ENCODE data around the gene SPON1.

Gene SPON1

GRCh38 chr11:14229472-14229871 is 266.9 kb downstream of the SPON1 start:
- no peak for DNase-seq (ENCODE audit: insufficient read length, low spot score)
- no peak for FAIRE-seq
- no peak for TF ChIP-seq CTCF (IDR thresholded peaks at IDR 0.05; ENCODE audit: insufficient read depth, missing control alignments)

GRCh38 chr11:14230407-14230806 is 267.9 kb downstream of the SPON1 start:
- DNase-seq (ENCODE audit: insufficient read length, low spot score) (no peak), FAIRE-seq (no peak)
- no peak for TF ChIP-seq CTCF (IDR thresholded peaks at IDR 0.05; ENCODE audit: insufficient read depth, missing control alignments)

GRCh38 chr11:14232652-14233051 is 270.1 kb downstream of the SPON1 start:
- peak; percentile 20 for TF ChIP-seq CTCF (IDR thresholded peaks at IDR 0.05; ENCODE audit: insufficient read depth, missing control alignments)
- DNase-seq (ENCODE audit: insufficient read length, low spot score) (no peak), FAIRE-seq (no peak)

GRCh38 chr11:14234446-14234845 is 271.9 kb downstream of the SPON1 start:
- no peak for TF ChIP-seq CTCF (IDR thresholded peaks at IDR 0.05; ENCODE audit: insufficient read depth, missing control alignments)
- DNase-seq (ENCODE audit: insufficient read length, low spot score): no peak
- FAIRE-seq: no peak

GRCh38 chr11:14235701-14236100 is 273.2 kb downstream of the SPON1 start:
- no peak for FAIRE-seq
- TF ChIP-seq CTCF (IDR thresholded peaks at IDR 0.05; ENCODE audit: insufficient read depth, missing control alignments): no peak
- no peak for DNase-seq (ENCODE audit: insufficient read length, low spot score)

GRCh38 chr11:14237444-14237961 is 275.0 kb downstream of the SPON1 start:
- FAIRE-seq: no peak
- no peak for DNase-seq (ENCODE audit: insufficient read length, low spot score)
- no peak for TF ChIP-seq CTCF (IDR thresholded peaks at IDR 0.05; ENCODE audit: insufficient read depth, missing control alignments)

- no peak for TF ChIP-seq CTCF (IDR thresholded peaks at IDR 0.05; ENCODE audit: insufficient read depth, missing control alignments)
- no peak for FAIRE-seq
- no peak for DNase-seq (ENCODE audit: insufficient read length, low spot score)
These were observed 277.7 kb downstream of the SPON1 start for GRCh38 chr11:14240221-14240620.
